Activated CD4-positive, alpha-beta T cell treated with anti-CD3 and anti-CD28 coated beads, Interleukin-2, amount 50 U/mL, for 48 hours (primary cell): Measurements from ENCODE around the gene PSMA8.
"Not testable (repeated sequence)": the region's sequence is repeated elsewhere in the genome, so short reads cannot be mapped to it uniquely, and the experiment has no call there.

Source experiments
- DNase-seq, 2 experiments: peaks; one replicate each; pipeline ENCODE4 v3.0.0-alpha.2; 2020

PSMA8 gene

DNA sequence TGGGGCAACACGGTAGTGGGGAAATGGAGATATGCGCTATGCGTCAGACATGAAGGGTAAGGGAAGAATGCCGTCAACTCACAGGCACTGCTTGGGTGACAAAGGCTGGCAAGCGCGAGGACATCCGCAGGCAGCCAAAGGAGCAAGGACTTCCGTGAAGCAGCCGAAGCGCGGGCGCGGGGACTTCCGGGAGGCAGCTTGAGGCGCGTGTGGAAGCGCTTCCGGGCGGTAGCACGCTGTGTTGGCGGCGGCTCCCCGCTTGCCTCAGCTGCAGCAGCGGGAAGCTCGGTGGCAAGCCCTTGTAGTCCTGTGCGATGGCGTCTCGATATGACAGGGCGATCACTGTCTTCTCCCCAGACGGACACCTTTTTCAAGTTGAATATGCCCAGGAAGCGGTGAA is at the start of gene PSMA8:
PSMA8 (plus strand) TSS at position 218 of the 400 bp plus-strand sequence; CDS start at position 315, 97 bp downstream.
- DNase-seq, result peak; percentile 34 to 43

DNA sequence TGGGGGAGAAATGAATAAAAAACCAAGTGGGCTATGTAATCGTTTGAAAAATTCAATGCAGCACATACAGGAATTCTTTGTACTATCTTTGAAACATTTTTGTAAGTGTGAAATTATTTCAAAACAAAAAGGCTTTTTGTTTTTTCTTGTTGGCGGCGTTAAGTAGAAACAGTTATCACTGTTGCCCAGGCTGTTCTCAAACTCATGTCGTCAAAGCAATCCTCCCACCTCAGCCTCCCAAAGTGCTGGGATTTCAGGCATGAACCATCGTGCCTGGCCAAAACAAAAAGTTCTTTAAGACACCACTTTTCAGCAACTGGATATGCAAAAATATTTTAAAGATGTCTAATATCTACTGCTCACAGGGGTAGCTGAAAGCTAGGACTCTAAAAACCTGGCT is 48.6 kb upstream of the PSMA8 start:
- DNase-seq, result no peak

DNA sequence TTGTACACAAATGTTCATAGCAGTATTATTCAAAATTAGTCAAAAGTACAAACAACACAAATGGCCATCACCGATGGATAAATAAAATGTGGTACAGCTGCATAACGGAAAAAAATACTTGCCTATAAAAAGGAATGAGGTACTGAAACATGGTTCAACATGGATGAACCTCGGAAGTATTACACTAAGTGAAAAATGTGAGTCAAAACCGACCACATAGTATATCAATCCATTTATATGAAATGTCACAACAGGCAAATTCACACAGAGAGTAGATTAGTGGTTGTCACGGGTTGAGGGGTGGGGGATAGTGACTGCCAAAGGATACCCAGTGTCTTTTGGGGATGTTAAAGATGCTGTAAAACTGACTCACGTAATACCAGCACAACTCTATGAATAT is 46.7 kb upstream of the PSMA8 start:
- no peak for DNase-seq

DNA sequence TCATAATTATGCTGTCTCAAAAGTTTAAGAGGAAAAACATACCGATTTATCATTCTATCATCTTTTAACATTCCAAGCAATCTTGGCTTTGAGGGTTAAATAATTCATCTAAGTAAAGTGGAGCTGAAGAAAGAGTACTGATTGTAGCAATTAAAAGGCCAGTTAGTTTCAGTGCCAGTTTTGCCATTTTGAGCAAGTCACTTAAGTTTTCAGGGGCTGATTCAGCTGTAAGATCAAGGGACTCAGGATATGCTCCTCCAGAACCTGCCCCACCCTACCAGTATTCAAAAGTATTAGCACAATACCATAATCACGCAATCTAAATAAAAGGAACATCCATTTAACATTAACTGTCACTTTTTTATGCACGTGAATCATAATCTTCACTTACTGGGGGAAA is 45.2 kb upstream of the PSMA8 start:
- DNase-seq, result no peak

DNA sequence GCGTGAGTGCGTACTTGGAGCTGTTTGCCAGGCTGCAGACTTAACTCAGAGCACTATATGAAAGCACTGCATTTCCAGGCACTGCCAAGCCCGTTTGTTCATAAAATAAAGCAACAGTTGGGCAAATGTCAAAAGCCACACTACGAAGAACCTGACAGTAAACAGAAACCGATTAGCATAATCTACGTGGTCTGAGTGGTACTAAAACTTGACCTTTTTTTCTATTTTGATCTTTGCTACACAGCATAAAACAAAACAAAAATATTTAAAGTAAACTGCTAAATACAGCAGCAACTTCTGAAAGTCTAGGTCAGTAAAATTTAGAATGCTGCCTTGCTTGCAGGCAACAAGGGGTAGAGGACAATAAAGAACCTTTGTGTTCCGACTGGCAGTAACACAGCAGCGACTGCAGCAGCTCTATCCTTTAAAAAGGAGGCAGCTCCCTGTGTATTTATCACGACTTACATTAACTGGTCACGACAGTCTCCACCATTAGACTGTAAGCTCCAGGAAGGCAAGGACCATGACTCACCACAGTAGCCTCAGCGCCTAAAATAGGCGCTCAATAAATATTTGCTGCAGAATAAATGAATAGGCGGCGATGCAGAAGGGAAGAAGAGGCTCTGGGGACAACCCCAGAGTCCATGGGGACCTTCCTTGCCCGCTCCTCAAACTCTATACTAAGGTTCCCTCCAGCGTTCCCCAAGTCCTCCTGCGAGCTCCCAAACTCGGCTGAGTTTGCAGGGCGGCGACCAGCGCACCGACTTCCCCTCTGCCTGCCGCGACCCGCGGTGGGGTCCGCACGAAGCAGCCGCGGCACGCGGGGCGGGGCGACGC is 44.2 kb upstream of the PSMA8 start:
- no peak for DNase-seq

DNA sequence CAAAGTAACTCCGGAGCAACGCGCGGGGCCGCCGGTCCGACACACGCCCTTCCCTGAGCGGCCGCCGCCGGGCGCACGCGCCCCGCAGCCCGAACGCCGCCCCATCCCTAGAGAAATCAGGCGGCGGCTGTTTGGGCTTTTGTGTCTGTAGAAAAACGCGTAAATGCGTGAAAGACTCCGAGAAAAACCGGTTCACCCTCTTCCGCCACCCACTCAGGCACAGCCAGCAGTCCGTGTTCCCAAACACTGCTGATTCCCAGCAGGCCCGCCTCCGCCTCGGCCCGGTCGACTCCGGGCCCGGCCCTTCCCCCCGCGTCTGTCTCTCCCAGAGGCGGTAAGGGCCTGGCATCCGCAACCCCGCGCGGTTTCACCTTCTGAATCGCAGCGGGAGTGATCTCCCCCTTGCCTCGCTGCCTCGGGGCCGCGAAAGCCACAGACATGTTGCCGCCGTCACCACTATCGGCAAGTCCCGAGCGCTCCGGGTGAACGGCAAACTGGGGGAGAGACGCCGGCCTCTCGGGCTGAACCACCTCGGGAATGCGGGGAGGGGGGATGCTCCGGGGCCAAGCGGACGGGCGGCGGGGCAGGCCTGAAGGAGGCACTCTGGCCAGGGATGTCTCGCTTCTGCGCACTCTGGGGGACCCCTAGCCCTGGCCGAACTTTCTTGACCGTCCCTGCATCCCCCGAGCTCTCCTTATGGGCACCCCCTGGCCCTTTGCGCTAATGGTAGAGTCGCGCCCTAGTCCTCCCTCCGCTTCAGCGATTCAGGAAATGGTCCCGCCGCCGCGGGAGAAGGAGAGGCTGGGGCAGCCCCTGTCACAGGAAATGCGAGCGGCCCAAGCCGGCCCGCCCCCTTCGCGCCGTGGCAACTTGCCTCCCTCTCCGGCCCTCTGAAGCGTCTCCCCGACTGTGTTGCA is 43.3 kb upstream of the PSMA8 start, which contains the start of gene SS18:
SS18 (minus strand) TSS at position 484 of the 917 bp plus-strand sequence; CDS start at position 440, 44 bp downstream.
- DNase-seq, result peak; percentile 90 to 92

DNA sequence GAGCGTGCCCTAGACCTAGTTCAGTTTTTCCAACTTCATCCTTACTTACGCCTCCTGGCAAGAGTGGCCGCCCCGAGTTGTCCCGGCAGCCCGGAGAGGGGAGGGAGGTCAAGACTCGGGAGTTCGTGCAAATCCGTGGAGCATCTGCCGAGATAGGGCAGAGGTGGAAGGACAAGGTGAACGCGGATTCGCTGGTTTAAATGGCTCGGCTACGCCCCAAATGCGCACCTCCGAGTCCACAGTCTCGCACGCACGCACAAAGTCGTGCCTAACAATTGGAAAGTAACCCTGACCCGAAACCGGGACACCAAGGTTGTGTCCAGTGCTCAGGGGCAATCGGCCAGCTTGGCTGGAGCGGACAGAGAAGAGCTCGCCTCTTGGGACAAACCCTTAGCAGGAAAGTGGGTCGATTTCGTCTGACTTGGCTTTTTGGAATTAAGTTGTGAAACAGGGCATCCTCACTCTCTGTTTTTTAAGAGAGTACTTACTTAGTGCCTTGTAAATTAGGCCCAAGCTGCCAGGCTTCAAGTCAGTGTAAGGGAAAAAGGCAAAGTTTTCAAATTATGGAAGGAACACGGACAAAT is 42.5 kb upstream of the PSMA8 start:
- DNase-seq, result no peak

DNA sequence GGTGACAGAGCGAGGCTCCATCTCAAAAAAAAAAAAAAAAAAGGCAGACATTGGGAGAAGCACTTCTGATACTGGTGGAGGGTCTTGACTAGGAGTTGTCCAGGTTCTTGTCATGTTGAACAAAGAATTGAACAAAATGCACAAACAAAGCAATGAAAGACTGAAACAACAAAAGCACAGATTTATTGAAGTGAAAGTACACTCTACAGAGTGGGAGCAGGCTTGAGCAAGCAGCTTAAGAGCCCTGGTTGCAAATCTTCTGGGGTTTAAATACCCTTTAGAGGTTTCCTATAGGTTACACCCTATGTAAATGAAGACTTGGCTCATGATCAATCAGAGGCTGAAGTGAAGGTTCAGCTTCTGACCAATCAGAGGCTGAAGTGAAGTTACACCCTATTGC is 36.8 kb upstream of the PSMA8 start:
- no peak for DNase-seq

DNA sequence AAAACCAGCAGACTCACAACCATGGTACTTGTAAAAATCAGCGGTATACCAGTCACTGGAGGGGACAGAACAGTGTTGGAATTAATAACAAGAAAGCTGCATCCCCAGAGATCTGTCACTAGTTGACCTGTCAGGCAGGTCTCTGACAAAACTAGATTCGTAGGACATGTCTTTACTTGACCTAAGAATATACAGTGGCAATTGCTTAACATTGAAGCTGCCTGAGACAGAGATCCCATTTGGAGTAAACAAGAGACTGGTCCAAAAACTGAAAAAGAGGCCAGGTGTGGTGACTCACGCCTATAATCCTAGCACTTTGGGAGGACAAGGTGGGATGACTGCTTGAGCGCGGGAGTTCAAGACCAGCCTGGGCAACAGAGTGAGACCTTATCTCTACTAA is 36.1 kb upstream of the PSMA8 start:
- no peak for DNase-seq

DNA sequence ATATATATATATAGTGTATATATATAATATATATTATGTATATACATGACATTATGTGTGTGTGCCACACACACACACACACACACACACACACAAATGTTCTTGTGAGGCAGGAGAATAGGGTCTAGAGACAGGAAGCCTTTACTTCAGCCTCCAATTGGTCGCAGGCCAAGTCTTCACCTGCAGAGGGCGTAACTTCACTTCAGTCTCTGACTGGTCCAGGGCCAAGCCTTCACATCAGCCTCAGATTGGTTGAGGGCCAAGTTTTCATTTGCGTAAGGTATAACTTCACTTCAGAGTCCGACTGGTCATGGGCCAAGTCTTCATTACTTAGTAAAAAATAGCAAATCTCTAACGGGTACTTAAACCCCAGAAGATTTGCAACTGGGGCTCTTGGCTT is 30.1 kb upstream of the PSMA8 start:
- peak; percentile 48 to 64 for DNase-seq

DNA sequence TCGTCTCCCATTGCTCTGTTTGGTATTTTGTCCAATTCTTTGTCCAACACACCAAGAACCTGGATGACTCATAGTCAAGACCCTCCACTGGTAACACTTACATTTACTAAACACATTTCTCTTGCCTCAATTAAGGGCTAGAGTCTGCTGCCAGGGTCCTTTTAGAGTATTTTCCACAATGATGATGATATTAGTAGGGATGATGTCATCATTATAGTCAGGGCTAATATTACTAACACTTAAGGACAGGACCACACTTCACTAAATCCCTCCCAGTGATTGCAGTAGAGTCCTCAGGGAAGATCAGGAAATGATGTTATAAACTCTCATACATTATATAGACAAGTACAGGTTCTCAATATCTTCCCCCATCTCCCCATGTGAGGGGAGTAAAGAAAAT is 29.6 kb upstream of the PSMA8 start:
- DNase-seq, result no peak

DNA sequence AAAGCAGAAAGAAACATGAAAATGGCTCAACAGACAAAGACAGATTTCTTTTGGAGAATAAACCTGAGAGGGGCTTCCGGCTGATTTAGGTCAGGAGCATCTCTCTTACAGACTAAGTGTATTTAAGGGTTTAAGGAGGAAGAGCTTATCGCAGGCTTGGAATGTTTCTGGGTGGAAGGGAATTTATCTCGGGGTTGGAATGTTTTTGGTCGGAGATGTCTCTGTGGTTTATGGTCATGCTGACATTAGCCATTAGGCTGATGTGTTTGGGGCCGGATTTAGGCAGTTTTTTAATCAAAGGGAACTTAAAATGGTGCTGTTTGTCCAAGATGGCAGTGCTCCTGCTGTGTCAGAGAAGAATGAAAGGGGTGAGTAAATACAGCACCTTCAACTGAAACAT is 14.4 kb upstream of the PSMA8 start:
- no peak for DNase-seq

DNA sequence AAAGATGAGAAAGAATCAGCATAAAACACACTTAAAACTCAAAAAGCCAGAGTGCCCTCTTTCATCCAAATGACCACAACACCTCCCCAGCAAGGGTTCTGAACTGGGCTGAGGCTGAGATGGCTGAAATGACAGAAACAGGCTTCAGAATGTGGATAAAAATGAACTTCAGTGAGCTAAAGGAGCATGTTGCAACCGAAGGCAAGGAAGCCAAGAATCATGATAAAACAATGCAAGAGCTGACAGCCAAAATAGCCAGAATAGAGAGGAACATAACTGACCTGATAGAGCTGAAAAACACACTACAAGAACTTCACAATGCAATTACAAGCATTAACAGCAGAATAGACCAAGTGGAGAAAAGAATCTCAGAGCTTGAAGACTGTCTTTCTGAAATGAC is 12.2 kb upstream of the PSMA8 start:
- no peak for DNase-seq

DNA sequence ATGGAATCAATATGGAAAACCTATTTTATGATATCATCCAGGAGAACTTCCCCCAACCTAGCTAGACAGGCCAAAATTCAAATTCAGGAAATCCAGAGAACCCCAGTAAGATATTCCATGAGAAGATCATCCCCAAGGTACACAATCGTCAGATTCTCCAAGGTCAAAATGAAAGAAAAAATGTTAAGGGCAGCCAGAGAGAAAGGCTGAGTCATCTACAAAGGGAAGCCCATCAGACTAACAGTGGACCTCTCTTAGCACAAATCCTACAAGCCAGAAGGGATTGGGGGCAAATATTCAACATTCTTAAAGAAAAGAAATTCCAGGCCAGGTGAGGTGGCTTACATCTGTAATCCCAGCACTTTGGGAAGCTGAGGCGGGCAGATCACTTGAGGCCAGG is 11.7 kb upstream of the PSMA8 start:
- not testable (repeated sequence) for DNase-seq

DNA sequence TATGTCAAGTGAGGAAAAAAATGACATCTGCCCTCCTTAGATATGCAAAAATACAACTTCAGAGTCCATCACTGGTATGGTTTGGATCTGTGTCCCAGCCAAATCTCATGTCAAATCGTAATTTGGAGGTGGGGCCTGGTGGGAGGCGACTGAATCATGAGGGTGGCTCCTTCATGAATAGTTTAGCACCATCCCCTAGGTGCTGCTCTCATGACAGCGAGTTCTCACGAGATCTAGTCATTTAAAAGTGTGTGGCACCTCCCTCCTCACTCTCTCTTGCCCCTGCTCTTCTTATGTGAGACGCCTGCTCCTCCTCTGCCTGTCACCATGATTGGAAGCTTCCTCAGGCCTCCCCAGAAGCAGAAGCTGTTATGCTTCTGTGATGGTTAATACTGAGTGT is 5.9 kb upstream of the PSMA8 start:
- DNase-seq, result no peak

DNA sequence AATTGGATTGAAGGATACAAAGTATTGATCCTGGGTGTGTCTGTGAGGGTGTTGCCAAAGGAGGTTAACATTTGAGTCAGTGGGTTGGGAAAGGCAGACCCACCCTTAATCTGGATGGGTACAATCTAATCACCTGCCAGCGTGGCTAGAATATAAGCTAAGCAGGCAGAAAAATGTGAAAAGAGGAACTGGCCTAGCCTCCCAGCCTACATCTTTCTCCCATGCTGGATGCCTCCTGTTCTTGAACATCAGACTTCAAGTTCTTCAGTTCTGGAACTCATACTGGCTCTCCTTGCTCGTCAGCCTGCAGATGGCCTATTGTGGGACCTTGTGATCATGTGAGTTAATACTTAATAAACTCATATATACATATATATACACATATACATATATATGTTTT is 5.5 kb upstream of the PSMA8 start:
- DNase-seq, result not testable (repeated sequence)

DNA sequence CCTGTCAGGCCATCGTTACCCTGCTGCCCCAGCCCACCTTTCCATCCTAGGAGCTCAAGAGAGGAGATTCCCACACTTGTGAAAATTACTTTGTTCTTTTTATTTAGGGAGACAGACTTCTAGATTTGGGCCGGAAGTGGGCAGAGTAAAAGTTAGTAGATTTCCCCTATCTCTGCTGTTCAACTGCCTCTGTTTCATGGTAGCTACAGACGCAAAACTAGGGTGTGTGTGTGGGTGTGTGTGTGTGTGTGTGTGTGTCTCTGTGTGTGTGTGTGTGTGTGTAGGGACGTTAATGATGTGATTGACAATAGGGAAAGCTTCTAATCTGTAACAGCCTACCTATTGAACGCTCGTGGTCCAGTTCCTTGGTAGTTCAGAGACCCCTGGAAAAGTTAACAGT is 438 bp downstream of the PSMA8 start:
- no peak for DNase-seq

DNA sequence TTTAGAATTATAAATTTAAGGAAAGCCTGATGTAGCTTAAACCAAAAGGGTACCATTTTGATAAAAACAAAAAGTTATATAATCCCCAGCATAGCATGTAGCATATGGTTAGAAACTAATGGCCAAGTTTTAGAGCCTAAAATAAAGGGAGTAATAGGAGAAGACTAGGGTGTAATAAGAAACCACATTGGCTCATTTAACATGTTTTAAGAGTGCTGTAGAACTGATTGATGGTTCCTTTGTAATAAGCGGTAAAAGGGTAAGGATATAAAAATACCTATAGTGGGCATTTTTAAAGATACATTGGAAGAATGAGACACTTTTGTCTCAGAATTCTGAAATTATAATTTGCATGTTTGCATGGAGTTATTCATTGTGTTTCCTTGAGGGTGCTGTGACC is 1.9 kb downstream of the PSMA8 start:
- no peak for DNase-seq

DNA sequence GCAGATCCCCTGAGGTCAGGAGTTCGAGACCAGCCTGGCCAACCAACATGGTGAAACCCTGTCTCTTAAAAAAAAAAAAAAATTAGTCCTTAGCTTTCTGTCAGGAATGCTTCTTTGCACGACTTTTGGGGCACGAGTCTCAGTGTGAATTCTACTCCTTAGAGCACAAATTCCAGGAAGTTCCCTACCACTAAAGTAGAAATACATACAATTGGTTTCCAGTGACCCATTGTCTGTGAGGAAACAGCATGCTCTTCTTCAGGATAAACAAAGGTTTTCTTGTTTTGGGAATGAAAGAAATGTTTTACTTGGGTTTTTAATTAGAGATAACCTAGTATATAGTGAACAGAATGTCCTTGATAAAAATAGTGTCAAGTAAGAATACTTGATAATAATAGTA is 23.7 kb downstream of the PSMA8 start:
- no peak for DNase-seq

DNA sequence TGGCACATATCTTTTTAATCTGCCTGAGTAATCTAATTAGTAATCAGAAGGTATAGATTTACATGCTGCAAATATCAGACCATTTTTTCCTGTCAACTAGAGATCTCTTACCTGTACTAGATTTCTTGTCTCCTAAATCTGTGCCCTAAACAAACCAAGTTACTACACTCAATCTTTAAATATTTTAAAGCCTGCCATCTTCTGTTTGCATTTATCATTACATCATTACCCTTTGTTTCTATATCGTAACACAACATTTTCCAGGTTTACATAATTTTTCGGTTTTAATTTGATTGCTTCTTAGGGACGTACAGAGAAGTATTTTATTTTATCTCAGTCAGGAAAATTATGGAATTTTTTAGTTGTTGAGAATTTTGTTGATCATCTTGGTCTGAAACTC is 25.7 kb downstream of the PSMA8 start:
- no peak for DNase-seq

DNA sequence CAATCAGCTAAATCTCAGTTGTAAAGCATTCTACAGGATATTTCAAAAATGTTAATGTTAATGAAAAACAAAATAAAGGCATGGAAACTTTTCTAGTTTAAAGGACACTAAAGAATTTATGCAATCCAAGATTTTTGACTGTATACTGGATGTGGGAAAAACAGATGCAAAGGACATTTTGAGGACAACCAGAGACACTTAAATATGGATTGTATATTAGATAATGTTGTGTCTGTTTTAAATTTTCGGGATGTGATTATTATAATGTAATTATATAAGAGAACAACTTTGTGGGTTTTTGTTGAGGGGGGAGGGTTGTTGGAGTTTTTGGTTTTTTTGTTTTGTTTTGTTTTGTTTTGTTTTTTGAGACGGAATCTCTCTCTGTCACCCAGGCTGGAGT is 30.9 kb downstream of the PSMA8 start:
- no peak for DNase-seq

DNA sequence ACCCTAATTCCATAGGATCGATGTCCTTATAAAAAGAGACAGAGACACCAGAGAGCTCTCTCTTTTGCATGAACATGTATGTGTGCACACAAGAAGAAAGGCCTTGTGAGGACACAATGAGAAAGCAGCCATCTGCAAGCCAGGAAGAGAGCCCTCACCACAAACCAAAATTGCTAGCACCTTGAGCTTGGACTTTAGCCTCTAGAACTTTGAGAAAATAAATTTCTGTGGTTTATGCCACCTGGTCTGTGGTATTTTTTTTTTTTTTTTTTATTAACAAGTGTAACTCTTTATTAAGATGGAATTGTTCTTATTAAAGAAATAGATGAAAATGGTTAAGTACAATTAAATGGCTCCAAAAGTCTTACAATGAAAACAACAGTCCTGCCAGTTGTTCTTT is 33.9 kb downstream of the PSMA8 start:
- not testable (repeated sequence) for DNase-seq

DNA sequence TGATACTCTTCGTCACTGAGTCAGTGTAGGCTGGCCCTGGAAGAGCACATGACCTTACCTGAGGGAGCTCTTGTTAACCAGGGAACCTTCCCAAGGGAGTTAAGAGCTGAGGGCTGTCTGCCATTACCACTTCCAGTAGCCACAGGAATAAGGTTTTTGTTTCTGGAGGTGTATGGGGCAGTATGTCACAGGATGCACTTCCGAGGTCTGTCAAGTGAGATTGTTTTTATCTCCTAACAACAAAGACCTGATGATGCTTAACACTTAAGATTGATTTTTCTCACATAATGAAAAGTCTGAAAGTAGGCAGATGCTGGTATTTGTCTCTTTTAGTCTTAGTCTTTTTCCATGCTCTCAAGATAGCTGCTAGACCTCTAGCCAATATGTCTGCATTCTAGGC is 41.8 kb downstream of the PSMA8 start:
- no peak for DNase-seq

DNA sequence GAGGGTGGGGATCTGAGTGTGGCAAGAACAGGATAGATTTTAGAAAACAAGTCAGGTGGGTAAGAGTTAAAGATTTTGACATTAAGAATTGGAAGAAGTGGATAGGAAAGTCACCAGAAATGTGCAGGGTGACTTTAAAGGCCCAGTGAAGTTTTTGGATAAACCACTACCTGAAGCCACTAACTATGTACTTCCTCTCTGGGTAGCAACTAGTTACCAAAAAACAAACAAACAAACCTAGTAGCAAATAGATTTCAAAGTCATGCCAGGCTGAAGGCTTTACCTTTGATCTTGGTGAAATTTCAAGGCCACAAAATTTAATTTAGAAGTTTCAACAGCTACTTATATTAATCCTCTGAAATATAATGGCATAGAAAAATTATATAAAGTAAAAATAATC is 42.5 kb downstream of the PSMA8 start:
- no peak for DNase-seq
